HCT116 (cell line): Measurements from ENCODE around the gene TMUB1.

Experiments used
- POLR2A ChIP-seq: IDR thresholded peaks from 2 replicates; pipeline ENCODE4 v1.7.0; 2011; ENCODE audit warnings: borderline replicate concordance; ENCODE audit not compliant: insufficient read depth, insufficient read length; ENCODE audit errors: extremely low read depth
- TF ChIP-seq, protein P1 (sequence below), 3 experiments: fragments of 200-600 bp in 1 of 3; sonication (generic) in 1 of 3; IDR thresholded peaks in 2 of 3; conservative IDR thresholded peaks in 1 of 3; 2 replicates each; pipeline ENCODE4 v1.5.1; 2012 to 2017; ENCODE audit warnings: low read depth in 2 of 3, low read length in 2 of 3, antibody characterized with exemption in 1 of 3, borderline replicate concordance in 1 of 3, control low read depth in 1 of 3, mild to moderate bottlenecking in 1 of 3, mixed read lengths in 1 of 3, mixed run types in 1 of 3, moderate library complexity in 1 of 3; ENCODE audit not compliant: insufficient read depth in 1 of 3

DNA sequence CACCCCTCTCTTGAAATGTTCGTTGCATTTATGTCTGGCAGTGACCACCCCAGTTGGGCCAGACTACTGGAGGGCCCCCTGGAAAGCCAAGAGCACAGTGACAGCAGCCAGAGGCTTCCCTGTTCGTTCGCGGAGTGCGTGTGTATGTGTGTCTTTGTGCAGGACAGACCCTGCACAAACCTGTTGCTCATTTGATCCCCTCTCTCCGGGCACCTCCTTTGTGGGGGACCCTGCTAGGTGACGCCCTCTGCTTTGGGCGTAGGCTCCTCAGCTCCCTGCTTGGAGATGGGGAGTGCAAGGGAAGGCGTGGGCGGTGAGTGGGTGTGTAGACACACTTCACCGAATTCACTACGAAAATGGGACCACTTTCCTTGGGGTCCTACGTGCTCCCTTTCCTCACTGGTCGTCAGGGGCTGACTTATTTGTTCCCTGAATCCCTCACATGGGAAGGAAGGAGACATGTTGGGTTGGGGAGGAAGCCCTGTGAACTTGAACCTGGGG is 41.7 kb upstream of the TMUB1 start:
- TF ChIP-seq, protein P1, sequence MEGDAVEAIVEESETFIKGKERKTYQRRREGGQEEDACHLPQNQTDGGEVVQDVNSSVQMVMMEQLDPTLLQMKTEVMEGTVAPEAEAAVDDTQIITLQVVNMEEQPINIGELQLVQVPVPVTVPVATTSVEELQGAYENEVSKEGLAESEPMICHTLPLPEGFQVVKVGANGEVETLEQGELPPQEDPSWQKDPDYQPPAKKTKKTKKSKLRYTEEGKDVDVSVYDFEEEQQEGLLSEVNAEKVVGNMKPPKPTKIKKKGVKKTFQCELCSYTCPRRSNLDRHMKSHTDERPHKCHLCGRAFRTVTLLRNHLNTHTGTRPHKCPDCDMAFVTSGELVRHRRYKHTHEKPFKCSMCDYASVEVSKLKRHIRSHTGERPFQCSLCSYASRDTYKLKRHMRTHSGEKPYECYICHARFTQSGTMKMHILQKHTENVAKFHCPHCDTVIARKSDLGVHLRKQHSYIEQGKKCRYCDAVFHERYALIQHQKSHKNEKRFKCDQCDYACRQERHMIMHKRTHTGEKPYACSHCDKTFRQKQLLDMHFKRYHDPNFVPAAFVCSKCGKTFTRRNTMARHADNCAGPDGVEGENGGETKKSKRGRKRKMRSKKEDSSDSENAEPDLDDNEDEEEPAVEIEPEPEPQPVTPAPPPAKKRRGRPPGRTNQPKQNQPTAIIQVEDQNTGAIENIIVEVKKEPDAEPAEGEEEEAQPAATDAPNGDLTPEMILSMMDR (IDR thresholded peaks at IDR 0.05 in 2 of 3, conservative IDR thresholded peaks at IDR 0.05 in 1 of 3; ENCODE audit: borderline replicate concordance in 1 of 3, insufficient read depth in 1 of 3, low read depth in 2 of 3, low read length in 2 of 3) = no peak
- no peak for TF ChIP-seq POLR2A
